ENCODE data around the gene GAGE10. TPM values are rescaled to one million over a fixed set of nuclear protein-coding genes. Genes with fewer than 3 reads are reported as not detected.
"Not testable (repeated sequence)": the region's sequence is repeated elsewhere in the genome, so short reads cannot be mapped to it uniquely, and the experiment has no call there.

GAGE10 gene
- total and polyA plus RNA-seq, 4 donors: not detected

- not testable (repeated sequence) for DNase-seq; H3K27ac ChIP-seq (ENCODE audit: low read depth in 1 of 2, low read length in 1 of 2)
Measured at GRCh38 chrX:49331841-49332240, 28.4 kb downstream of the GAGE10 start.

DNA sequence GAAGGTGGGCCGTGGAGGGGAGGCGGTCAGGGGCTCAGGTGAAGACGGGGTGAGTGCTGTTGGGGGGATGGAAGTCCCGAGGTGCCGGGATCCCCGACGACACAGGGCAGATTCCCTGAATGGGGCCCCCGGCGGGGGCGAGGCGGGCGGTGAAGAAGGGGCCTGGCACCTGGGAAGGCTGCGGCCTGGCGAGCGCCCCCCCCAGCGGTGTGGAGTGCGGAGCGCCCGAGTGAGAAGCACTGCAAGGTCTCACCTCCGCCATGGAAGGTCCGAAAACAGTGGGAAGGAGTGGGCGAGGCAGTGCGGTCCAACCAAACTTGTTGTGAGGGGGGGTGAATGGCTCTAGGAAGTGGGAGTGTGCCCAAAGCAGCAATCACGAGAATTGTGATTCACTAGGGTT lies 38.0 kb downstream of the GAGE10 start:
- H3K9me3 ChIP-seq (ENCODE audit: control insufficient read depth in 4 of 4, insufficient read depth in 3 of 4, low read length in 3 of 4); H3K4me1 ChIP-seq (ENCODE audit: control insufficient read depth in 5 of 5, insufficient read depth in 5 of 5, low read length in 5 of 5); H3K27me3 ChIP-seq (ENCODE audit: control insufficient read depth in 3 of 3, insufficient read depth in 3 of 3, low read length in 2 of 3); H3K4me3 ChIP-seq; DNase-seq; H3K27ac ChIP-seq (ENCODE audit: low read depth in 1 of 2, low read length in 1 of 2); ATAC-seq (ENCODE audit: insufficient read depth, low FRiP score); H3K9ac ChIP-seq (ENCODE audit: insufficient read depth in 1 of 2, low read length in 2 of 2); H3K36me3 ChIP-seq (ENCODE audit: control insufficient read depth in 4 of 4, insufficient read depth in 4 of 4, low read length in 4 of 4): not testable (repeated sequence)
- 92% methylated on average over 14 of the region's 24 CpGs; no CpG with 5 or more reads in 1 of the 2 donors for whole genome bisulfite sequencing, 2 donors

More at GRCh38 chrX:49331841-49332240, 28.4 kb downstream of the GAGE10 start:
- H3K9me3 ChIP-seq (ENCODE audit: control insufficient read depth in 4 of 4, insufficient read depth in 3 of 4, low read length in 3 of 4); ATAC-seq (ENCODE audit: insufficient read depth, low FRiP score); H3K4me1 ChIP-seq (ENCODE audit: control insufficient read depth in 5 of 5, insufficient read depth in 5 of 5, low read length in 5 of 5); H3K4me3 ChIP-seq; H3K36me3 ChIP-seq (ENCODE audit: control insufficient read depth in 4 of 4, insufficient read depth in 4 of 4, low read length in 4 of 4); H3K27me3 ChIP-seq (ENCODE audit: control insufficient read depth in 3 of 3, insufficient read depth in 3 of 3, low read length in 2 of 3); H3K9ac ChIP-seq (ENCODE audit: insufficient read depth in 1 of 2, low read length in 2 of 2): not testable (repeated sequence)
- WGBS, 2 donors: no CpG with 5 or more reads among the region's 26 CpGs

GRCh38 chrX:49344496-49345175 lies 41.2 kb downstream of the GAGE10 start:
- H3K4me1 ChIP-seq (ENCODE audit: control insufficient read depth in 5 of 5, insufficient read depth in 5 of 5, low read length in 5 of 5); H3K27ac ChIP-seq (ENCODE audit: low read depth in 1 of 2, low read length in 1 of 2); H3K36me3 ChIP-seq (ENCODE audit: control insufficient read depth in 4 of 4, insufficient read depth in 4 of 4, low read length in 4 of 4); DNase-seq; H3K27me3 ChIP-seq (ENCODE audit: control insufficient read depth in 3 of 3, insufficient read depth in 3 of 3, low read length in 2 of 3); H3K9me3 ChIP-seq (ENCODE audit: control insufficient read depth in 4 of 4, insufficient read depth in 3 of 4, low read length in 3 of 4); H3K9ac ChIP-seq (ENCODE audit: insufficient read depth in 1 of 2, low read length in 2 of 2); H3K4me3 ChIP-seq; ATAC-seq (ENCODE audit: insufficient read depth, low FRiP score): not testable (repeated sequence)
- 76 to 83% methylated on average over 11 of the region's 15 CpGs for WGBS, 2 donors

DNA sequence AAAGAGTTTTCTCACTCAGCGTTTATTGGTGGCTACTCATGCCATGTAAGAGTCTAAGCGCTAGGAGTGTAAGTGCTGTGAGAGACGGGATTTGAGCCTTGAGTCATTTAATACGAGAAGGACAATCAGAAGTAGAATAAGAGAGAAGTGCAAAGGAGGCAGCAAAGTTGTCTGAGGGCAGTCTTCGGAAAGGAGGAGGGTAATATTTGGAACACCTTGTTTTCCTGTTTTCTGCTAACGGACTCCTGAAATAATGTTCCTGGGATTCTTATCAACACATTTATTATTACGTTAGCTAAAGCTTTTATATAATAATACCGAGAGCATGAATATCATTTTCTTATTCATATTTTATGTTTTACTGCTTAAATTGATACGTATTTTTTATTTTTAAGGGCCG lies 42.0 kb downstream of the GAGE10 start:
- not testable (repeated sequence) for DNase-seq; H3K4me3 ChIP-seq; H3K27me3 ChIP-seq (ENCODE audit: control insufficient read depth in 3 of 3, insufficient read depth in 3 of 3, low read length in 2 of 3); H3K36me3 ChIP-seq (ENCODE audit: control insufficient read depth in 4 of 4, insufficient read depth in 4 of 4, low read length in 4 of 4); H3K9me3 ChIP-seq (ENCODE audit: control insufficient read depth in 4 of 4, insufficient read depth in 3 of 4, low read length in 3 of 4); H3K4me1 ChIP-seq (ENCODE audit: control insufficient read depth in 5 of 5, insufficient read depth in 5 of 5, low read length in 5 of 5); H3K27ac ChIP-seq (ENCODE audit: low read depth in 1 of 2, low read length in 1 of 2); ATAC-seq (ENCODE audit: insufficient read depth, low FRiP score); H3K9ac ChIP-seq (ENCODE audit: insufficient read depth in 1 of 2, low read length in 2 of 2)
- WGBS, 2 donors: 81 to 89% methylated on average over 5 to 6 of the region's 10 CpGs

DNA sequence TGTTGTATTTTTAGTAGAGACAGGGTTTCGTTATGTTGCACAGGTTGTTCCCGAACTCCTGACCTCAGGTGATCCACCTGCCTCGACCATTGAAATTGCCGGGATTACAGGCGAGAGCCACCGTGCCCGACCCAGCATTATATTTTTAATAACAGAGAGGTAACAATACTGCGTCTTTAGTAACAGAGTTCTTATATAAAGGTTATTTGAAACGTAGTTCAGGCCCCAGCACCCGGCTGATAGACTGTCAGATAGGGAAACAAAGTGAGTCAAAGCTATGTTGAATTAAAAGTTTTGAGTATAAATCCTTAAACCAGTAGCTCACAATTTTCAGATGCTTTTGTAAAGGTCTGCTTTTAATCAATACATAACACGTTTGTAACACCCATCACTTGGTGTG lies 42.7 kb downstream of the GAGE10 start:
- H3K9me3 ChIP-seq (ENCODE audit: control insufficient read depth in 4 of 4, insufficient read depth in 3 of 4, low read length in 3 of 4); H3K36me3 ChIP-seq (ENCODE audit: control insufficient read depth in 4 of 4, insufficient read depth in 4 of 4, low read length in 4 of 4); H3K4me1 ChIP-seq (ENCODE audit: control insufficient read depth in 5 of 5, insufficient read depth in 5 of 5, low read length in 5 of 5); H3K27ac ChIP-seq (ENCODE audit: low read depth in 1 of 2, low read length in 1 of 2); ATAC-seq (ENCODE audit: insufficient read depth, low FRiP score); H3K27me3 ChIP-seq (ENCODE audit: control insufficient read depth in 3 of 3, insufficient read depth in 3 of 3, low read length in 2 of 3); DNase-seq; H3K9ac ChIP-seq (ENCODE audit: insufficient read depth in 1 of 2, low read length in 2 of 2); H3K4me3 ChIP-seq: not testable (repeated sequence)
- whole genome bisulfite sequencing, 2 donors: 84 to 94% methylated on average over 7 of the region's 11 CpGs

Other genes with a start within 250 kb of the GAGE10 start
- 10 to 100 TPM in 1 of 2 donors, 1 to 10 TPM in 1; 5.3 to 11.3 TPM for gene CCDC120, start 244.6 kb upstream of the GAGE10 start, total RNA-seq
- gene CCDC120, start 244.6 kb upstream of the GAGE10 start, polyA plus RNA-seq: 1 to 10 TPM; 3.8 to 5.1 TPM
- gene PRAF2, start 229.6 kb upstream of the GAGE10 start, total RNA-seq: 10 to 100 TPM in 1 of 2 donors, 1 to 10 TPM in 1; 5.6 to 40.8 TPM
- gene PRAF2, start 229.6 kb upstream of the GAGE10 start, polyA plus RNA-seq: 10 to 100 TPM; 36.6 to 37.2 TPM
- gene WDR45, start 223.8 kb upstream of the GAGE10 start, total RNA-seq: 10 to 100 TPM; 48.1 to 71.4 TPM
- gene WDR45, start 223.8 kb upstream of the GAGE10 start, polyA plus RNA-seq: 10 to 100 TPM; 58.5 to 70.1 TPM
- gene GPKOW, start 179.9 kb upstream of the GAGE10 start, total RNA-seq: 10 to 100 TPM; 18.1 to 23.1 TPM
- gene GPKOW, start 179.9 kb upstream of the GAGE10 start, polyA plus RNA-seq: 10 to 100 TPM in 1 of 2 donors, 1 to 10 TPM in 1; 9.1 to 20.6 TPM
- gene MAGIX, start 140.9 kb upstream of the GAGE10 start, total RNA-seq: 10 to 100 TPM in 1 of 2 donors, 1 to 10 TPM in 1; 7.3 to 15.2 TPM
- 10 to 100 TPM in 1 of 2 donors, 1 to 10 TPM in 1; 9.8 to 19.0 TPM for gene MAGIX, start 140.9 kb upstream of the GAGE10 start, polyA plus RNA-seq
- 100 to 1,000 TPM in 1 of 2 donors, 1 to 10 TPM in 1; 8.9 to 181 TPM for gene PLP2, start 131.7 kb upstream of the GAGE10 start, total RNA-seq
- gene PLP2, start 131.7 kb upstream of the GAGE10 start, polyA plus RNA-seq: 100 to 1,000 TPM; 138 to 222 TPM
- gene PRICKLE3, start 117.3 kb upstream of the GAGE10 start, total RNA-seq: 10 to 100 TPM; 10.0 to 16.3 TPM
- 10 to 100 TPM in 1 of 2 donors, 1 to 10 TPM in 1; 7.6 to 12.7 TPM for gene PRICKLE3, start 117.3 kb upstream of the GAGE10 start, polyA plus RNA-seq
- gene SYP, start 103.5 kb upstream of the GAGE10 start, total RNA-seq: 1 to 10 TPM; 3.2 to 5.6 TPM
- 1 to 10 TPM; 4.6 to 5.1 TPM for gene SYP, start 103.5 kb upstream of the GAGE10 start, polyA plus RNA-seq
- gene CACNA1F, start 70.3 kb upstream of the GAGE10 start, total RNA-seq: under 1 TPM; 0.43 to 0.55 TPM
- gene CACNA1F, start 70.3 kb upstream of the GAGE10 start, polyA plus RNA-seq: under 1 TPM; 0.10 to 0.41 TPM
- gene CCDC22, start 68.2 kb upstream of the GAGE10 start, total RNA-seq: 10 to 100 TPM; 14.7 to 22.2 TPM
- gene CCDC22, start 68.2 kb upstream of the GAGE10 start, polyA plus RNA-seq: 10 to 100 TPM in 1 of 2 donors, 1 to 10 TPM in 1; 7.8 to 16.9 TPM
- 1 to 10 TPM in 1 of 2 donors, under 1 TPM in 1; 0.40 to 1.4 TPM for gene FOXP3, start 38.9 kb upstream of the GAGE10 start, total RNA-seq
- under 1 TPM; 0.12 to 0.56 TPM for gene FOXP3, start 38.9 kb upstream of the GAGE10 start, polyA plus RNA-seq
- gene PPP1R3F, start 33.9 kb upstream of the GAGE10 start, total RNA-seq: 1 to 10 TPM; 5.8 to 7.6 TPM
- 1 to 10 TPM; 2.0 to 3.0 TPM for gene PPP1R3F, start 33.9 kb upstream of the GAGE10 start, polyA plus RNA-seq
- not detected for gene GAGE12J, start 18.4 kb downstream of the GAGE10 start, total RNA-seq
- gene GAGE12J, start 18.4 kb downstream of the GAGE10 start, polyA plus RNA-seq: not detected
- gene GAGE13, start 27.9 kb downstream of the GAGE10 start, total RNA-seq: not detected
- gene GAGE13, start 27.9 kb downstream of the GAGE10 start, polyA plus RNA-seq: not detected
- not detected for gene GAGE12C, start 228.5 kb downstream of the GAGE10 start, total RNA-seq
- not detected for gene GAGE12C, start 228.5 kb downstream of the GAGE10 start, polyA plus RNA-seq
- gene GAGE12D, start 238.1 kb downstream of the GAGE10 start, total RNA-seq: not detected
- gene GAGE12D, start 238.1 kb downstream of the GAGE10 start, polyA plus RNA-seq: not detected
- gene GAGE12E, start 247.6 kb downstream of the GAGE10 start, total RNA-seq: not detected
- gene GAGE12E, start 247.6 kb downstream of the GAGE10 start, polyA plus RNA-seq: not detected

All from lung (tissue), 10 donors.